ENCODE results near the gene OTOA. TPM values are rescaled to one million over a fixed set of nuclear protein-coding genes. Genes with fewer than 3 reads are reported as not detected.

OTOA gene
- total RNA-seq, result 0.18 TPM

GRCh38 chr16:21663889-21664647 is at the start of gene OTOA:
OTOA (plus strand) TSS chr16:21663968; CDS start chr16:21678515, 14,547 bp downstream.

GRCh38 chr16:21652453-21652852 is 11.3 kb upstream of the OTOA start, which contains the start of gene IGSF6:
IGSF6 (minus strand) TSS chr16:21652608; CDS start chr16:21652598, 10 bp downstream.

Small RNA genes within 50 kb of the gene (small RNA-seq; reads per million reads assigned to genes)
- gene RNU6-1005P (ENCODE audit: low replicate concordance) (0.07 reads per million), gene RNU6-196P (ENCODE audit: low replicate concordance) (not detected)

Other genes starting within 250 kb of the OTOA start
- gene METTL9, start 64.4 kb upstream of the OTOA start, total RNA-seq, result 237 TPM
- gene IGSF6, start 11.4 kb upstream of the OTOA start, total RNA-seq, result 7.5 TPM
- 103 TPM for gene NPIPB4, start 193.8 kb downstream of the OTOA start, total RNA-seq

Measured in metanephros (tissue), 2 donors.